ENCODE data around the gene UBXN11.

Gene UBXN11, protein sequence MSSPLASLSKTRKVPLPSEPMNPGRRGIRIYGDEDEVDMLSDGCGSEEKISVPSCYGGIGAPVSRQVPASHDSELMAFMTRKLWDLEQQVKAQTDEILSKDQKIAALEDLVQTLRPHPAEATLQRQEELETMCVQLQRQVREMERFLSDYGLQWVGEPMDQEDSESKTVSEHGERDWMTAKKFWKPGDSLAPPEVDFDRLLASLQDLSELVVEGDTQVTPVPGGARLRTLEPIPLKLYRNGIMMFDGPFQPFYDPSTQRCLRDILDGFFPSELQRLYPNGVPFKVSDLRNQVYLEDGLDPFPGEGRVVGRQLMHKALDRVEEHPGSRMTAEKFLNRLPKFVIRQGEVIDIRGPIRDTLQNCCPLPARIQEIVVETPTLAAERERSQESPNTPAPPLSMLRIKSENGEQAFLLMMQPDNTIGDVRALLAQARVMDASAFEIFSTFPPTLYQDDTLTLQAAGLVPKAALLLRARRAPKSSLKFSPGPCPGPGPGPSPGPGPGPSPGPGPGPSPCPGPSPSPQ

DNA sequence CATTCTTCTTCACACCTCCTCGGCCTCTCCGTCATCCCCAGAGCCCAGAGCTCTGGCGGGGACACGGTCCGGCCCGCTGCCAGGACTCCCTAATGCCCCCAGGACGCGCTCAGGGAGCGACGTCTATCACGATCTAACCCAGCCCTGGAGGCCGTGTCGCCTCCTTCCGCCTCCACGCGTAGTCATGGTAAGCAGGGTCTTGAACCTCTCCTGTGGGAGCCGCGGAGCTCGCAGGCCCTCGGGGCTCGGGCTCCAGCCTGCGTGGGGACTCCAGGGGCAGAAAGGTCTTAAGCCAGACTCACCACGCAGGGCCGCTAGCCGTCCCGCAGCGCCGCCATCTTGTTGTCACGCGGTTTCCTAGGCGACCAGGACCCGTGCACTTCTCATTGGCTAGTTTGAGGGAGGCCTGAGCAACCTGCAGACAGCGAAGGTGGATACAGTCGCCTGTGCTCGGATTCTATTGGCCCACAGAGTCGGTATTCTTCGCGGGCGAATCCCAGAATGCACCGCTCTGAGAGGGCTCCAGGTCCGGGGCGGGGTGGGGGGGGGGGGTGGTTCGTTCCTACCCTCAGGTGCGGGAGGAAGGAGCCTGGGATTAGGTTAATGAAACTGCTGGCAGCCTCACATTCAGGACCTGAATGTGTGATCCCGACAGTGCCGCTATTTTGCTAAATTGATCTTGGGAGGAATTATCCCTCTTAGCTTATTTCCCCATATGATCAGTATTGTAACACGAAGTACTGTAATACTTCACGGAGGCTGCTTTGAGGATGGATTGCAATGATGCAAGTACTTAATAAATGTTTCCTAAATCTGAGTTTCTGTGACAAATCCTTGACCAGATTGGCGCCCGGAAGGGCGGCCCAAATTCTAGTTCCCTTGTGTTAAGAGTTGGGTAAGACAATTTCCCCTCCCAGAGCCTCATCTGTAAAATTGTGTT lies at the start of gene UBXN11:
UBXN11 (minus strand) TSS at position 347 of the 940 bp plus-strand sequence. CDS start 3,753 bp downstream, outside the sequence.
- DNase-seq (ENCODE audit: low read depth in 1 of 2, low spot score in 1 of 2), result peak; percentile 80 to 86

DNA sequence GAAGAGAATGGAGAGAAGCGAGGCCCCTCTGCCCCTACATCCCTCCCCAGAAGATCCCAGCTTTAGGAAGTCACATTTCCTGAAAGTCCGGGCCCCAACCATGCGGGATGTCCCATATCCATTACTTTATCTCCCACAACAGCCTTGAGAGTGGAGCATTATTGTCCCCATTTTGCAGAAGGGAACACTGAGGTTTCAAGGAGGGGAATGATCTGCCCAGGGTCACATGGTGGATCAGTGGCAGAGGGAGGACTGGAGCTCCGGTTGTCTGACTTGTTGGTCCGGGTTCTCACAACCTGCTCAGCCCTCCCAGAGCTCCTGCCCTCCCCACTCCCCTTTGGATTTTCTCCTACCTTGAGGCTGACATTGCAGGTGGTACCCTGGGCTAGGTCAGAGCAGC lies 49.7 kb upstream of the UBXN11 start:
- DNase-seq (ENCODE audit: low read depth in 1 of 2, low spot score in 1 of 2), result no peak

- DNase-seq (ENCODE audit: low read depth in 1 of 2, low spot score in 1 of 2), result no peak
These were observed 48.5 kb upstream of the UBXN11 start for GRCh38 chr1:26354972-26355371.

- no peak for DNase-seq (ENCODE audit: low read depth in 1 of 2, low spot score in 1 of 2)
These were observed 47.8 kb upstream of the UBXN11 start, which contains the start of gene CRYBG2 for GRCh38 chr1:26353976-26354820. TSS of gene CRYBG2 (minus strand) at chr1:26354130. CDS start at chr1:26346657, 7,473 bp downstream.

GRCh38 chr1:26353210-26353859 lies 46.9 kb upstream of the UBXN11 start:
- DNase-seq (ENCODE audit: low read depth in 1 of 2, low spot score in 1 of 2), result no peak

- DNase-seq (ENCODE audit: low read depth in 1 of 2, low spot score in 1 of 2), result no peak
These were observed 45.9 kb upstream of the UBXN11 start for GRCh38 chr1:26352338-26352679.

DNA sequence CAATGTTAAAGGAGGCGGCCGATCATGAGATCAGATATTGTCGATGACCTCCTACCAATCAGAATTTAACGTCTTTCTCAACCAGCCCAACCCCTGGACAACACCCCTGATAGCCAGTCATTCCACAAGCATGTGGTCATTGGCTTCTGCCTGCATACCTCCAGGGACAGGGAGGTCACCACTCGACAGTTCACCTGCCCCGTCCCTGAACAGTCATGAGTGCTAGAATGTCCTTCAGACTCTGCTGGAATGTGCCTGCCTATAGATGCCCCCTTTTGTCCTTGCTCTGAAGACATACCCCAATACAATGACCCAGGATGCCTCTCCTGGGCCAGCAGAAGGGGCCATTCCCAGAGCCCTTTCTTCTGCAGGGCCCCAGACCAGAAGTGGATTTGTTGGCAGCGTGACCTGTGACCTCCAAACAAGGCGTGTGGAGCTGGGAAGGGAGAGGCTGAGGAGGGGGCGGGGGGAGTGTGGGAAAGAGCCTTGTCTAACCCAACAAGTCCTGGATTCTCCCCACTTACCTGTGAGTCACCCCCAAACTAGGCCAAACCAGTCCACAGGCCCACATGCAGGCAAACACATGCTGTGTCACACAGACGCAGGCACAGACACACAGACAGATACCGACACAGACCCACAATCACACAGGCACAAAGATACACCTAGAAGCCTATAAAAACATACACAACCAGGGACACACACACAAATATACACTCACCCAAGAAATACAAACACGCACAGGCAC lies 45.3 kb upstream of the UBXN11 start:
- DNase-seq (ENCODE audit: low read depth in 1 of 2, low spot score in 1 of 2), result no peak

DNA sequence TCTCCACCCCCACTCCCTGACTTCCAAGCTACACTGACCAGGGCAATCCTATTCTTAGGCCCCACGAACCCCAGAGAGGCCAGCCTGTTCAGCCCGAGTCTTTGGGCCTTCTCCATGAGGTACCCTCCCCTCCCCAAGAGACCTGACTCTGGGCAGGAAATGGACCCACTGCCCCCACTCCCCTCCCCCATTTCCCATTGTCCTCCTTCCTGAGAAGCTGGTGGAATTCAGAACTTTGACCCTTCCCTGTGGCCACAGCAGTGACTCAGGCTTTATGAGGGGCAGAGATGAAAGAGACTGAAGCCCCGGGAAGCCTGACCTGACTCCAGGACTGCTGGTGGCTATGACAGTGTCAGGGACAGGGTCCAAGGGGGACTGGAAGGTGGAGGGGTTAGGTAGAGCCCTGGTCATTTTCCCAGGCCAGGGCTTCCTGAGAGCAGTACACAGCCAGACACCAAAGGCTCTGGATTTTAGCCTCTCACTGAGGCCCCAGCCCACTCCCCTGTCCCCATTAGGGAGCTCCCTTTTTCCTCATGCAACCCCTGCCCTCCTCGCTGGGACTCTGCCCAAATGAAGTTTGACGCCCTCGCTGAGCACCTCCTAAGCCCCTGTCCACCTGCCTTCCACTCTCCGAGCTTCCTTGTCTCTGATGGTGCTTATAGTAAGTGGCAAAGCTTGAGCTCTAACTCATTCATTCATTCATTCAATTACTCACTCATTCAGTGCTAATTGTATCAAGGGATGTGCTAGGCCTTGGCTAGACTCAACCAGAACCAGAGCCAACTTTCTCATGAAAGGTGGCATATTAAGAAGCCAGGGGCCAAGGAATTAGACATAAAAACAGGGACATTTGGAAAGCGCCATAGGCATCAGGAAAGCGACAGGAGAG lies 44.5 kb upstream of the UBXN11 start:
- DNase-seq (ENCODE audit: low read depth in 1 of 2, low spot score in 1 of 2), result no peak

- no peak for DNase-seq (ENCODE audit: low read depth in 1 of 2, low spot score in 1 of 2)
These were observed 43.9 kb upstream of the UBXN11 start for GRCh38 chr1:26350343-26350700.

GRCh38 chr1:26349877-26350244 lies 43.4 kb upstream of the UBXN11 start:
- no peak for DNase-seq (ENCODE audit: low read depth in 1 of 2, low spot score in 1 of 2)

DNA sequence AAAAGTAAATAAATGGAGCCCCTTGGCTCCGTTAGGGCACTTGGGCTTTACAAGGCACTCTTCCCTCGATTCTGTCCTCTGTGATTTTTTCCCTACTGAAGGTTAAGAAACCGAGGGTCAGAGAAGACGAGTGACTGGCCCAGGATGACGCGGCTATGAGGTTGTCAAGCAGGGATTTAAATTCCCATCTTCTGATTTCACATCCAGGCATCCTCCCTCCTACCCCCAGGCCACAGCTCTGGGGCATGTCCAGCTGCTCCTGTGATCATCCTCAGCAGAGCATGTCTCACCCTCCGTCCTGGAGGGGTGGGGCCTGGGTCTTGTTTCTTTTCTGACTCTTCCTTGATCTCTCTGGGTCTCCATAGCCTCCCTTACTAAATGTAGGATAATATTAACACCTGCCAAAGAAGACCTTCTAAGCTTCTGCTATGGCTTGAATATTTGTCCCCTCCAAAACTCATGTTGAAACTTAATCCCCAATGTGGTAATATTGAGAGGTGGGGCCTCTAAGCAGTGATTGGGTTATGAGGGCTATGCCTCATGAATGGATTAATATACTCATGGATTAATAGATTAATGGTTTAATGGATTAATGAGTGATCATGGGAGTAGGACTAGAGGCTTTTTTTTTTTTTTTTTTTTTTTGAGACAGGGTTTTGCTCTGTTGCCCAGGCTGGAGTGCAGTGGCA lies 42.9 kb upstream of the UBXN11 start:
- no peak for DNase-seq (ENCODE audit: low read depth in 1 of 2, low spot score in 1 of 2)

GRCh38 chr1:26346274-26347033 lies 40.0 kb upstream of the UBXN11 start:
- DNase-seq (ENCODE audit: low read depth in 1 of 2, low spot score in 1 of 2), result no peak

- DNase-seq (ENCODE audit: low read depth in 1 of 2, low spot score in 1 of 2), result no peak
These were observed 39.3 kb upstream of the UBXN11 start for GRCh38 chr1:26345718-26346117.

- no peak for DNase-seq (ENCODE audit: low read depth in 1 of 2, low spot score in 1 of 2)
These were observed 37.9 kb upstream of the UBXN11 start for GRCh38 chr1:26344147-26344920.

DNA sequence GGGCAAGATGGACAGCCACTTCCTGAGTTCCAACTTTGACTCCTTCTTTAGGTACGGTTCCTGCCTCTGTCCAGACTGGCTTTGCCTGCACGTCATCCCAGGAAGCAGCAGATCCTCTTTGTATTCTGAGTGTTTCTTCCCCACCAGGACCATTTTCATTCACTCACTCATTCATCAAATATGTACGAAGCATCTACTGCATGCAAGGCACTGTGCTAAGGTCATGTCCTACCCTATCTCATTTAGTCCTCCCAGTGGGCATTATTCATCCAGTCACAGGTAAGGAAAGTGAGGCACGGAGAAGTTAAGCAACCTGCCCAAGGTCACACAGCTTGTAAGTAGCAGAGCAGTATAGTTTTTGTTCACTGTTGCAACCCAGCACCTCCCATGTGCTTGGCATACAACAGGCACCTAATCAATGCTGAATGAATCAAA lies 33.6 kb upstream of the UBXN11 start:
- DNase-seq (ENCODE audit: low read depth in 1 of 2, low spot score in 1 of 2), result no peak

- DNase-seq (ENCODE audit: low read depth in 1 of 2, low spot score in 1 of 2), result no peak
These were observed 32.2 kb upstream of the UBXN11 start for GRCh38 chr1:26338670-26339069.

DNA sequence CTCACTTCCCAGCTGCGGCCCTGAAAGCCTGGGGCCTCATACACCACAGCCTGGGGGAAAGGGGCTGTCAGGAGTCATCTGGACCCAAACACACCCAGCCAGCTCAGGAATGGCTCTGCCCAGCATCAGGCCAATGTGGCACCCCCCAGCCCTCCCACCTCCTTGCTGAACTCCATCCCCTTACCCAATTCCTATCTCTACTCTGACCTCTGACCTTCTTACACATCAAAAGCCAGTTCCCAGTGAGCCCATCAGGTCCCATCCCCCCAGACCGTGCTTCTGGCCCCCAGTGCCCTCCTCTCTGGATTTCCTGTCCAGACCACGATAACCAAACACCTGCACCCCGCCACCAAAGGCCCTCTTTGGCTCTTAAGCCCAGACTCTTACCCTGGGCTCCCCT lies 31.2 kb upstream of the UBXN11 start:
- DNase-seq (ENCODE audit: low read depth in 1 of 2, low spot score in 1 of 2), result no peak
